WTC11 (cell line): ENCODE results near the gene VTI1A. TPM values are rescaled to one million over a fixed set of nuclear protein-coding genes. Genes with fewer than 3 reads are reported as not detected.
A peak's percentile ranks its signal among the peaks of the same experiment; 100 is the strongest.

Source experiments
- ATAC-seq: fragments of 200-7000 bp; cut with Tn5 transposase; 2 replicates; pipeline ENCODE4 v1.10.0; 2021; ENCODE audit warnings: mild to moderate bottlenecking, moderate library complexity
- CTCF ChIA-PET: fragments of 300-600 bp; sonication (Branson Sonifier 250); formaldehyde crosslinking; loops from one replicate; lab custom pipeline; 2021; ENCODE audit warnings: antibody characterized with exemption; lab: Charles Lee
- POLR2A ChIA-PET: fragments of 350-600 bp; sonication (Branson Sonifier 250); formaldehyde crosslinking; loops from one replicate; lab custom pipeline; 2021; ENCODE audit warnings: antibody characterized with exemption; lab: Charles Lee
- DNase-seq: peaks from one replicate; pipeline ENCODE4 v3.0.0; 2021; ENCODE audit warnings: low spot score
- H3K27ac Mint-ChIP-seq: 2 replicates; pipeline ENCODE4 v1.8.0; 2021; ENCODE audit warnings: mixed read lengths
- H3K27me3 Mint-ChIP-seq: 2 replicates; pipeline ENCODE4 v1.8.0; 2021; ENCODE audit warnings: low read depth, mild to moderate bottlenecking, moderate library complexity, mixed read lengths
- H3K36me3 Mint-ChIP-seq: 2 replicates; pipeline ENCODE4 v1.8.0; 2021; ENCODE audit warnings: mixed read lengths
- H3K4me1 Mint-ChIP-seq: 2 replicates; pipeline ENCODE4 v1.8.0; 2022; ENCODE audit warnings: mixed read lengths
- H3K4me3 Mint-ChIP-seq: 2 replicates; pipeline ENCODE4 v1.8.0; 2021; ENCODE audit warnings: mild to moderate bottlenecking, moderate library complexity, mixed read lengths
- H3K9me3 Mint-ChIP-seq: 2 replicates; pipeline ENCODE4 v1.8.0; 2021; ENCODE audit warnings: mixed read lengths
- CBFB ChIP-seq: sonication (generic); formaldehyde crosslinking; IDR thresholded peaks from 2 replicates; pipeline ENCODE4 v1.8.1; 2022; ENCODE audit warnings: mild to moderate bottlenecking, low read depth, missing genetic modification reagents
- CTCF ChIP-seq: fragments of 200-600 bp; IDR thresholded peaks from 2 replicates; pipeline ENCODE4 v1.8.0; 2022; ENCODE audit warnings: antibody characterized with exemption
- E2F1 ChIP-seq: sonication (generic); formaldehyde crosslinking; IDR thresholded peaks from 2 replicates; pipeline ENCODE4 v1.8.0; 2022; ENCODE audit warnings: mild to moderate bottlenecking, missing genetic modification reagents
- ESRRA ChIP-seq: sonication (generic); formaldehyde crosslinking; IDR thresholded peaks from 2 replicates; pipeline ENCODE4 v1.8.1; 2022; ENCODE audit warnings: mild to moderate bottlenecking, missing genetic modification reagents, borderline replicate concordance
- FOXP1 ChIP-seq: sonication (generic); formaldehyde crosslinking; IDR thresholded peaks from 2 replicates; pipeline ENCODE4 v1.8.0; 2022; ENCODE audit warnings: missing genetic modification reagents, mild to moderate bottlenecking, moderate library complexity, borderline replicate concordance
- IRF2 ChIP-seq: sonication (generic); formaldehyde crosslinking; IDR thresholded peaks from 2 replicates; pipeline ENCODE4 v1.8.0; 2022; ENCODE audit warnings: low read depth, missing genetic modification reagents, borderline replicate concordance
- MLX ChIP-seq: sonication (generic); formaldehyde crosslinking; IDR thresholded peaks from 2 replicates; pipeline ENCODE4 v1.8.1; 2023; ENCODE audit warnings: mild to moderate bottlenecking, missing genetic modification reagents, moderate library complexity
- NR3C1 ChIP-seq: sonication (generic); formaldehyde crosslinking; conservative IDR thresholded peaks from 2 replicates; pipeline ENCODE4 v1.8.1; 2023; ENCODE audit warnings: low read depth, mild to moderate bottlenecking, missing genetic modification reagents
- PREB ChIP-seq: sonication (generic); formaldehyde crosslinking; IDR thresholded peaks from 2 replicates; pipeline ENCODE4 v1.8.1; 2022; ENCODE audit warnings: mild to moderate bottlenecking, missing genetic modification reagents, moderate library complexity, borderline replicate concordance
- RORB ChIP-seq: fragments of 250-450 bp; sonication (Bioruptor Pico); IDR thresholded peaks from 2 replicates; pipeline ENCODE4 v1.9.0; 2021; ENCODE audit warnings: mild to moderate bottlenecking
- SMAD3 ChIP-seq: sonication (generic); formaldehyde crosslinking; IDR thresholded peaks from 2 replicates; pipeline ENCODE4 v1.8.0; 2022; ENCODE audit warnings: missing genetic modification reagents, mild to moderate bottlenecking, borderline replicate concordance
- SOX15 ChIP-seq: fragments of 250-450 bp; sonication (Bioruptor Pico); IDR thresholded peaks from 2 replicates; pipeline ENCODE4 v1.9.0; 2021; ENCODE audit warnings: mild to moderate bottlenecking
- SP1 ChIP-seq: sonication (generic); formaldehyde crosslinking; conservative IDR thresholded peaks from 2 replicates; pipeline ENCODE4 v1.8.1; 2022; ENCODE audit warnings: missing genetic modification reagents
- TEAD1 ChIP-seq: sonication (generic); formaldehyde crosslinking; IDR thresholded peaks from 2 replicates; pipeline ENCODE4 v1.8.0; 2022; ENCODE audit warnings: mild to moderate bottlenecking, missing genetic modification reagents
- TP53 ChIP-seq: sonication (generic); formaldehyde crosslinking; IDR thresholded peaks from 2 replicates; pipeline ENCODE4 v1.8.1; 2023; ENCODE audit warnings: mild to moderate bottlenecking, missing genetic modification reagents
- ZBTB21 ChIP-seq: sonication (generic); formaldehyde crosslinking; IDR thresholded peaks from 2 replicates; pipeline ENCODE4 v1.8.1; 2023; ENCODE audit warnings: mild to moderate bottlenecking, missing genetic modification reagents, borderline replicate concordance
- ZMAT4 ChIP-seq: fragments of 250-450 bp; sonication (Bioruptor Pico); IDR thresholded peaks from 2 replicates; pipeline ENCODE4 v1.9.0; 2021; ENCODE audit warnings: mild to moderate bottlenecking
- ZNF219 ChIP-seq: sonication (generic); formaldehyde crosslinking; IDR thresholded peaks from 2 replicates; pipeline ENCODE4 v1.8.0; 2023; ENCODE audit warnings: missing genetic modification reagents, mild to moderate bottlenecking, borderline replicate concordance
- ZNF423 ChIP-seq: fragments of 250-450 bp; sonication (Bioruptor Pico); IDR thresholded peaks from 2 replicates; pipeline ENCODE4 v2.1.2; 2022; ENCODE audit warnings: mild to moderate bottlenecking, moderate library complexity
- ZNF512 ChIP-seq: sonication (generic); formaldehyde crosslinking; IDR thresholded peaks from 2 replicates; pipeline ENCODE4 v1.8.1; 2022; ENCODE audit warnings: missing genetic modification reagents, borderline replicate concordance
- total RNA-seq: library from RNA; stranded (reverse); gene quantifications from 3 replicates; pipeline ENCODE4 v1.2.3, GENCODE V29; 2021
- TF ChIP-seq, protein P1 (sequence below): sonication (generic); formaldehyde crosslinking; IDR thresholded peaks from 2 replicates; pipeline ENCODE4 v1.8.1; 2022; ENCODE audit warnings: mild to moderate bottlenecking, moderate library complexity, missing genetic modification reagents
- TF ChIP-seq, protein P2 (sequence below): sonication (generic); formaldehyde crosslinking; IDR thresholded peaks from 2 replicates; pipeline ENCODE4 v1.8.0; 2023; ENCODE audit warnings: missing genetic modification reagents

The VTI1A gene
- total RNA-seq, 1 experiment from 2014 or later, result 20.1 TPM

DNA sequence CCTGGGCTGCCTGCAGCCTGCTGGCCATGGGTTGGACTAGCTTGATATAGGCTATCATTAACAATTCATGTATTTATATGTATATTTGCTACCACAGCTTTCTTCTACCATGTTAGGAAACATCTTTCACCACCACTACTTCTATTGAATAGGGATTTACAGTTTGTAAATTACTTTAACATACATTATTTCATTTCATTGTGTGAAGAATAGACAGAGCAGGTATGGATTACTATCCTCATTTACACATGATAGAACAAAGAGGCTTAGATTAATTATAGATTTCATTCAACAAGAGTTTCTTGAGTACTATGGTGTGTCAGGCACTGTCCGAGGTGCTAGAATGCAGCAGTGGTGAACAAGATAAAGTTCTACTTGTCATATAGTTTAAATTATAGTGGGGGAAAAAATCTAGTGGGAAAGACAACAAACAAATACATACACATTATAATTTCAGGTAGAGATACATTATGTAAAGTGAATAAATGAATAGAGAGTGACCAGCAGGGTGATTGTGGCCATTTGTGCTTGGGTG, 20.6 kb downstream of the VTI1A start:
- H3K27me3 Mint-ChIP-seq, result no peaks in the 10 kb centered on the region
- DNase-seq (no peak), ATAC-seq (no peak)
- TF ChIP-seq RORB (CRISPR knock-in tag), result no peak
- TF ChIP-seq, protein P1, sequence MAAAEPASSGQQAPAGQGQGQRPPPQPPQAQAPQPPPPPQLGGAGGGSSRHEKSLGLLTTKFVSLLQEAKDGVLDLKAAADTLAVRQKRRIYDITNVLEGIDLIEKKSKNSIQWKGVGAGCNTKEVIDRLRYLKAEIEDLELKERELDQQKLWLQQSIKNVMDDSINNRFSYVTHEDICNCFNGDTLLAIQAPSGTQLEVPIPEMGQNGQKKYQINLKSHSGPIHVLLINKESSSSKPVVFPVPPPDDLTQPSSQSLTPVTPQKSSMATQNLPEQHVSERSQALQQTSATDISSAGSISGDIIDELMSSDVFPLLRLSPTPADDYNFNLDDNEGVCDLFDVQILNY (CRISPR knock-in tag), result no peak
- no peak for TF ChIP-seq ZBTB21 (CRISPR knock-in tag)
- TF ChIP-seq MLX (CRISPR knock-in tag), result no peak
- no peak for TF ChIP-seq ZNF423
- TF ChIP-seq CBFB (CRISPR knock-in tag), result no peak
- no peak for TF ChIP-seq ZMAT4 (CRISPR knock-in tag)
- TF ChIP-seq SMAD3 (CRISPR knock-in tag), result no peak
- TF ChIP-seq, protein P2, sequence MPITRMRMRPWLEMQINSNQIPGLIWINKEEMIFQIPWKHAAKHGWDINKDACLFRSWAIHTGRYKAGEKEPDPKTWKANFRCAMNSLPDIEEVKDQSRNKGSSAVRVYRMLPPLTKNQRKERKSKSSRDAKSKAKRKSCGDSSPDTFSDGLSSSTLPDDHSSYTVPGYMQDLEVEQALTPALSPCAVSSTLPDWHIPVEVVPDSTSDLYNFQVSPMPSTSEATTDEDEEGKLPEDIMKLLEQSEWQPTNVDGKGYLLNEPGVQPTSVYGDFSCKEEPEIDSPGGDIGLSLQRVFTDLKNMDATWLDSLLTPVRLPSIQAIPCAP (CRISPR knock-in tag), result no peak
- ChIA-PET CTCF (interaction anchor here (0.7 kb wide), 1 partner anchor 349 kb away, joined by 3 read pairs; no protein-coding TSS in a partner anchor), POLR2A (no interaction called here)
- H3K4me1 Mint-ChIP-seq, result peaks cover 8% of the 10 kb centered on the region
- H3K4me3 Mint-ChIP-seq, result no peak overlapping the region
- peaks cover 24% of the 10 kb centered on the region for H3K36me3 Mint-ChIP-seq
- H3K27ac Mint-ChIP-seq, result no peak overlapping the region
- H3K9me3 Mint-ChIP-seq, result peaks cover 9% of the 10 kb centered on the region

GRCh38 chr10:112471878-112472487, 25.0 kb downstream of the VTI1A start:
- H3K9me3 Mint-ChIP-seq, result no peaks in the 10 kb centered on the region
- no peak for TF ChIP-seq NR3C1 (CRISPR knock-in tag)
- TF ChIP-seq ZBTB21 (CRISPR knock-in tag), result no peak
- TF ChIP-seq CTCF, result peak; percentile 28
- no peak for TF ChIP-seq PREB
- TF ChIP-seq, all 79 proteins: peak for 1
- no peak for DNase-seq
- peaks cover 3% of the 10 kb centered on the region; the same call in 1 of the 2 replicates for H3K36me3 Mint-ChIP-seq
- H3K4me3 Mint-ChIP-seq, result no peak overlapping the region
- ChIA-PET CTCF (interaction anchor here (0.6 to 2.3 kb wide), 53 partner anchors 9 to 1091 kb away, joined by 3 to 17 read pairs (median 4); partner anchors contain the start of genes VTI1A and ZDHHC6), POLR2A (interaction anchor here (0.7 kb wide), 1 partner anchor 11 kb away, joined by 5 read pairs; no protein-coding TSS in a partner anchor)
- no peaks in the 10 kb centered on the region for H3K27me3 Mint-ChIP-seq
- H3K4me1 Mint-ChIP-seq, result peaks cover 17% of the 10 kb centered on the region
- peak; percentile 83 for ATAC-seq
- peak overlapping the region; percentile 14; the same call in 1 of the 2 replicates for H3K27ac Mint-ChIP-seq

DNA sequence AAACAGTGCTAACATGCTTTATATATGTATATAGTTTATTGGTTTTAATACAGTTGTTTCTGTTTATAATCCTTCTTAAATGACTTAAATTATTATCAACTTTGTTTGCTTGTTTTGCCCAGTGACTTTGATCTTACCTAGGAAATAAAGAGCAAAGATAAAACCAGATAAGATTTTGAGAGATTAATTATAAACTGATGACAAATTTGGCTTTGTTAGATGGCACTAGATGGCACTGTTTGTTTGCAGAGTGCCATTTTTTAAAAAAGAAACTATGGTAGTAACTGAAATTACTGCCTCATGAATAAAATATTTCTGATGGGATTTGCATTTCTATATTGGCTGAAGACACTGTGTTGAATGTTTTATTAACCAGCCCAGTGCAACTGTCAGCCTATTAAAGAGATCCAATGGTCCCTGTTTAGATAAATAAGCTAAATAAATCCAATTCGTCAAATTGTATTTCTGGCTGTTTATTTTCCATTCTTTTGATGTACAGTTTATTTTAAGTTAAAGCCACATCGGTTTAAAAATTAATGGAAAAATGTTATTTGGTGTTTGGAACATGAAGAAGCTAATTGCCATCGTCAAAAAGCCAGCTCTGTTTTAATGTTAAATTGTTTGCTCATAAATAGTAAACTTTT, 28.7 kb downstream of the VTI1A start:
- Mint-ChIP-seq H3K36me3 (peaks cover 3% of the 10 kb centered on the region; the same call in 1 of the 2 replicates), H3K27me3 (no peaks in the 10 kb centered on the region), H3K27ac (no peak overlapping the region), H3K9me3 (no peaks in the 10 kb centered on the region), H3K4me1 (peaks cover 17% of the 10 kb centered on the region), H3K4me3 (no peak overlapping the region)
- ChIA-PET CTCF (interaction anchor here (0.6 to 1.2 kb wide), 2 partner anchors 482 to 910 kb away, joined by 3 read pairs; no protein-coding TSS in a partner anchor), POLR2A (no interaction called here)
- no peak for ATAC-seq
- DNase-seq, result no peak
- TF ChIP-seq TP53 (CRISPR knock-in tag) (no peak), TEAD1 (CRISPR knock-in tag) (no peak), ZNF512 (CRISPR knock-in tag) (no peak), SOX15 (CRISPR knock-in tag) (no peak), ESRRA (CRISPR knock-in tag) (no peak), IRF2 (CRISPR knock-in tag) (no peak), ZNF219 (CRISPR knock-in tag) (no peak), E2F1 (CRISPR knock-in tag) (no peak), FOXP1 (no peak), SP1 (CRISPR knock-in tag) (no peak)
